Measurements from ENCODE around the gene VPS4B.
"Not testable (repeated sequence)": the region's sequence is repeated elsewhere in the genome, so short reads cannot be mapped to it uniquely, and the experiment has no call there.

VPS4B gene

GRCh38 chr18:63422087-63422863, at the start of gene VPS4B:
VPS4B (minus strand) TSS chr18:63422476; CDS start chr18:63422259, 217 bp downstream.
- peak; percentile 99 for DNase-seq

- no peak for DNase-seq
Observed at GRCh38 chr18:63470751-63471150, 48.5 kb upstream of the VPS4B start.

- DNase-seq = no peak
Observed at GRCh38 chr18:63468575-63468974, 46.3 kb upstream of the VPS4B start.

- no peak for DNase-seq
Observed at GRCh38 chr18:63467699-63468098, 45.4 kb upstream of the VPS4B start.

- no peak for DNase-seq
Observed at GRCh38 chr18:63465059-63465458, 42.8 kb upstream of the VPS4B start.

GRCh38 chr18:63464434-63464833, 42.2 kb upstream of the VPS4B start:
- DNase-seq = no peak

- no peak for DNase-seq
Observed at GRCh38 chr18:63460414-63460813, 38.1 kb upstream of the VPS4B start.

- DNase-seq = no peak
Observed at GRCh38 chr18:63457977-63458376, 35.7 kb upstream of the VPS4B start.

GRCh38 chr18:63454497-63454896, 32.2 kb upstream of the VPS4B start:
- no peak for DNase-seq

GRCh38 chr18:63452751-63453150, 30.5 kb upstream of the VPS4B start:
- not testable (repeated sequence) for DNase-seq

- DNase-seq = no peak
Observed at GRCh38 chr18:63451799-63452660, 29.8 kb upstream of the VPS4B start.

- DNase-seq = no peak
Observed at GRCh38 chr18:63449426-63449825, 27.1 kb upstream of the VPS4B start.

GRCh38 chr18:63447066-63447465, 24.8 kb upstream of the VPS4B start:
- no peak for DNase-seq

GRCh38 chr18:63446266-63446665, 24.0 kb upstream of the VPS4B start:
- DNase-seq = no peak

- DNase-seq = no peak
Observed at GRCh38 chr18:63445037-63445436, 22.8 kb upstream of the VPS4B start.

GRCh38 chr18:63444580-63444979, 22.3 kb upstream of the VPS4B start:
- DNase-seq = no peak

GRCh38 chr18:63443829-63444228, 21.6 kb upstream of the VPS4B start:
- DNase-seq = no peak

- no peak for DNase-seq
Observed at GRCh38 chr18:63440881-63441280, 18.6 kb upstream of the VPS4B start.

GRCh38 chr18:63440219-63440618, 17.9 kb upstream of the VPS4B start:
- no peak for DNase-seq

GRCh38 chr18:63439334-63439733, 17.1 kb upstream of the VPS4B start:
- DNase-seq = peak; percentile 54

GRCh38 chr18:63438181-63438580, 15.9 kb upstream of the VPS4B start:
- DNase-seq = no peak

- no peak for DNase-seq
Observed at GRCh38 chr18:63433334-63433866, 11.1 kb upstream of the VPS4B start.

- DNase-seq = no peak
Observed at GRCh38 chr18:63431180-63431579, 8.9 kb upstream of the VPS4B start.

- no peak for DNase-seq
Observed at GRCh38 chr18:63430526-63430925, 8.2 kb upstream of the VPS4B start.

Measured in stimulated activated CD4-positive, alpha-beta T cell treated with anti-CD3 and anti-CD28 coated beads, Interleukin-4, amount 100 ng/mL, for 24 hours (primary cell).